Type B pancreatic cell (in vitro differentiated cells): ENCODE measurements around the gene TRAM2. TPM values are rescaled to one million over a fixed set of nuclear protein-coding genes. Genes with fewer than 3 reads are reported as not detected.
A peak's percentile ranks its signal among the peaks of the same experiment; 100 is the strongest.

Source experiments
- DNase-seq: peaks from one replicate; pipeline ENCODE4 v3.0.0; 2021; ENCODE audit warnings: mixed read lengths; ENCODE audit not compliant: unreplicated experiment; ENCODE audit errors: extremely low spot score
- H3K27ac Mint-ChIP-seq: 2 replicates; pipeline ENCODE4 v1.8.0; 2021; ENCODE audit warnings: mild to moderate bottlenecking, mixed read lengths
- H3K27me3 Mint-ChIP-seq: 2 replicates; pipeline ENCODE4 v1.8.0; 2021; ENCODE audit warnings: mixed read lengths
- H3K36me3 Mint-ChIP-seq: 2 replicates; pipeline ENCODE4 v1.8.0; 2021; ENCODE audit warnings: mixed read lengths
- H3K4me1 Mint-ChIP-seq: one replicate; pipeline ENCODE4 v1.8.0; 2021; ENCODE audit warnings: mixed read lengths; ENCODE audit not compliant: unreplicated experiment
- H3K4me3 Mint-ChIP-seq: 2 replicates; pipeline ENCODE4 v1.8.0; 2021; ENCODE audit warnings: mild to moderate bottlenecking, mixed read lengths
- H3K9me3 Mint-ChIP-seq: 2 replicates; pipeline ENCODE4 v1.8.0; 2021; ENCODE audit warnings: mixed read lengths
- total RNA-seq: library from RNA; stranded (reverse); gene quantifications from 2 replicates; pipeline ENCODE4 v1.2.1, GENCODE V29; 2021; ENCODE audit warnings: low replicate concordance
- TF ChIP-seq, protein P1 (sequence below): fragments of 200-600 bp; sonication (generic); conservative IDR thresholded peaks from 2 replicates; pipeline ENCODE4 v1.5.0; 2021; ENCODE audit warnings: antibody characterized with exemption, mild to moderate bottlenecking

The TRAM2 gene
- total RNA-seq, 1 donor from 2014 or later, result 23.0 TPM

DNA sequence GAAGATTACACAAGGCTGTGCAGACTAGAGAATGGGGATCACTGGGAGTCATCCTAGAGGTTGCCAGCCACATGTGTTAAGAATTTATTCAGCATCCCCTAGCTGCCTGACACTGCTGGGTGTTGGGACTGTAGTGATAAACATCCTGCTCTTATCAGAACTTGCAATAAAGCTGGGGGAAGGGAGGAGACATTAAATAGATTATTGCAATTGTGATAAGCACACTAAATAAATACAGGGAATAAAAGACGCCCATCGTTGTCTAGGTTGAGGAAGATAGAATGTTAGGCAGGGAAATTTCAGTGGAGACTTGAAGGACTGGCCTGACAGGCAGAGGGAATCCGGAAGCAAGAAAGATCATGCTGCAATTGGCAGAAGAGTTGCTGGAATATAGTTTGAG, 33.2 kb upstream of the TRAM2 start:
- Mint-ChIP-seq H3K27ac (no peak overlapping the region), H3K4me3 (no peak overlapping the region), H3K27me3 (no peaks in the 10 kb centered on the region), H3K9me3 (no peaks in the 10 kb centered on the region), H3K36me3 (no peaks in the 10 kb centered on the region), H3K4me1 (peaks cover 5% of the 10 kb centered on the region)
- no peak for DNase-seq
- TF ChIP-seq, protein P1, sequence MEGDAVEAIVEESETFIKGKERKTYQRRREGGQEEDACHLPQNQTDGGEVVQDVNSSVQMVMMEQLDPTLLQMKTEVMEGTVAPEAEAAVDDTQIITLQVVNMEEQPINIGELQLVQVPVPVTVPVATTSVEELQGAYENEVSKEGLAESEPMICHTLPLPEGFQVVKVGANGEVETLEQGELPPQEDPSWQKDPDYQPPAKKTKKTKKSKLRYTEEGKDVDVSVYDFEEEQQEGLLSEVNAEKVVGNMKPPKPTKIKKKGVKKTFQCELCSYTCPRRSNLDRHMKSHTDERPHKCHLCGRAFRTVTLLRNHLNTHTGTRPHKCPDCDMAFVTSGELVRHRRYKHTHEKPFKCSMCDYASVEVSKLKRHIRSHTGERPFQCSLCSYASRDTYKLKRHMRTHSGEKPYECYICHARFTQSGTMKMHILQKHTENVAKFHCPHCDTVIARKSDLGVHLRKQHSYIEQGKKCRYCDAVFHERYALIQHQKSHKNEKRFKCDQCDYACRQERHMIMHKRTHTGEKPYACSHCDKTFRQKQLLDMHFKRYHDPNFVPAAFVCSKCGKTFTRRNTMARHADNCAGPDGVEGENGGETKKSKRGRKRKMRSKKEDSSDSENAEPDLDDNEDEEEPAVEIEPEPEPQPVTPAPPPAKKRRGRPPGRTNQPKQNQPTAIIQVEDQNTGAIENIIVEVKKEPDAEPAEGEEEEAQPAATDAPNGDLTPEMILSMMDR, result no peak

DNA sequence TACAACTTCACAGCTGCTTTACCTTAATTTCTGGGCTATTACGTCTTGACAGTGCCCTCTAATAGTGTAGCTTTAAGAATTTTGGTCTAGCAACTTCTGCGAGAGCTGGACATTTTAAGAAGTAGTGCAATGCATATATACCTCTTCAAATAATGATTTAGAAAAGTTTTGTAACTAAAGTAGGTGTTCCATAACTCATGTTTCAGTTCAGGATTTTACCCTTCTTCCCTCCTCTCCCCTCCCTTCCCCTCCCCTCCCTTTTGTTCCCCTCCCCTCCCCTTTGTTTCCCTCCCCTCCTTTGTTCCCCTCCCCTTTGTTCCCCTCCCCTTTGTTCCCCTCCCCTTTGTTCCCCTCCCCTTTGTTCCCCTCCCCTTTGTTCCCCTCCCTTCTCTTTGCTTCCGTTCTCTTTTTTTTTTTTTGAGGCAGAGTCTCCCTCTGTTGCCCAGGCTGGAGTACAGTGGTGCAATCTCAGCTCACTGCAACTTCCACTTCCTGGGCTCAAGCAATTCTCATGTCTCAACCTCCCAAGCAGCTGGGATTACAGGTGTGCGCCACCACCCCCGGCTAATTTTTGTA, 28.8 kb upstream of the TRAM2 start:
- Mint-ChIP-seq H3K36me3 (no peaks in the 10 kb centered on the region), H3K27me3 (peaks cover 3% of the 10 kb centered on the region), H3K4me1 (no peaks in the 10 kb centered on the region), H3K9me3 (no peaks in the 10 kb centered on the region), H3K27ac (no peak overlapping the region), H3K4me3 (no peak overlapping the region)
- DNase-seq, result no peak
- TF ChIP-seq, protein P1, result no peak

DNA sequence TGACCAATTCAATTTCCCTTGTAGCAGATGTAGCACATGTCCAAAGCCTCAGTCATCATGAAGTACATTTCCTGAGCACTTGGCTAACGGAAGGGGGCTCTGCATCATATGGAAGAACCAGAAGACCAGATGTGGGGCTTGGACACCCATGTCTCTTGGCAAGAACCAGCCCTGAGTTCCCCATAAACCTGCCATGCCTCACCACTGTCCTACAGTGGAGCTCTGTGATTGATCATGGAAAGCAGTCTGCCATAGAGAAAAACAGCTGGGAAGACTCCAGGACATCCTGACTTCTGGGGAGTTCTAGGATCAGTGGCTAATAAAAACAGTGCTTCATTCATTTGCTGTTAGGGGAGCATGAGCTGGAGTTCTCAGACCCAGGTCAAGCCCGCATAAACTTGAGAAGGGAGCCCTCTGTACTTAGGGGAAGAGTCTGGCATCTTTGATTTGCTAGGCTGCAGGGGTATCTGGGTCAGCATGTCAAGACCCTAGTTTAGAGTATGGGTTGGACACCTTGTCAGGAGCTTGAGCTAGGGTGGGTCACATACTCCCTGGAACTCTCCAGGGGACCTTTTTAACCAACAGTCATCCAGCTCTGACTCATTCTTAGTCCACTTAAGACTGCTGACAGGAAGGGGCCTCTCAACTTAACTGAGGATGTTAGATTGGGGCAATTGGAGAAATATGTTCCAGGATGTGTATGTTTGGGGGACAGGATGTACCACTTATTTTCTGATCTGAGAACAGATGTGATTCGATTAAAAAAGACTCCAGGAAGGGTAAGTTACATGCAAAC, 26.3 kb upstream of the TRAM2 start:
- H3K27me3 Mint-ChIP-seq, result peaks cover 4% of the 10 kb centered on the region
- H3K36me3 Mint-ChIP-seq, result no peaks in the 10 kb centered on the region
- no peak for DNase-seq
- no peak overlapping the region for H3K27ac Mint-ChIP-seq
- TF ChIP-seq, protein P1, result no peak
- no peaks in the 10 kb centered on the region for H3K9me3 Mint-ChIP-seq
- H3K4me1 Mint-ChIP-seq, result peaks cover 5% of the 10 kb centered on the region
- no peak overlapping the region for H3K4me3 Mint-ChIP-seq

DNA sequence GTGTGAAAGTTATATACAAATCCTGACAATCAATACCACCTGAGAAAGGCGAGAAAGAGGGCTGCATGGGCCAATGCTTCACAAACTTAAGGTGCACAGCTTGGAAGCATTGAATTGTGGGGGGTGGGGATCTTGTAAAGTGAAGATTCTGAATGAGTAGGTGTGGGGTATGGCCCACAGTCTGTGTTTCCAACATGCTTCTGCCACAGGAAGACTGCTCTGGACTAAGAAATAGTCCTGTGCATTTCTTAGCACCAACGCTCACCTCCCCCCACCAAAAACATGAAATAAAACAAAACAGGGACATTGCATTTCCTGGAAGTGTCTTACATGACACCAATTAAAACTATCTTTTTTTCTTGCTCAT, 21.9 kb upstream of the TRAM2 start:
- TF ChIP-seq, protein P1, result no peak

DNA sequence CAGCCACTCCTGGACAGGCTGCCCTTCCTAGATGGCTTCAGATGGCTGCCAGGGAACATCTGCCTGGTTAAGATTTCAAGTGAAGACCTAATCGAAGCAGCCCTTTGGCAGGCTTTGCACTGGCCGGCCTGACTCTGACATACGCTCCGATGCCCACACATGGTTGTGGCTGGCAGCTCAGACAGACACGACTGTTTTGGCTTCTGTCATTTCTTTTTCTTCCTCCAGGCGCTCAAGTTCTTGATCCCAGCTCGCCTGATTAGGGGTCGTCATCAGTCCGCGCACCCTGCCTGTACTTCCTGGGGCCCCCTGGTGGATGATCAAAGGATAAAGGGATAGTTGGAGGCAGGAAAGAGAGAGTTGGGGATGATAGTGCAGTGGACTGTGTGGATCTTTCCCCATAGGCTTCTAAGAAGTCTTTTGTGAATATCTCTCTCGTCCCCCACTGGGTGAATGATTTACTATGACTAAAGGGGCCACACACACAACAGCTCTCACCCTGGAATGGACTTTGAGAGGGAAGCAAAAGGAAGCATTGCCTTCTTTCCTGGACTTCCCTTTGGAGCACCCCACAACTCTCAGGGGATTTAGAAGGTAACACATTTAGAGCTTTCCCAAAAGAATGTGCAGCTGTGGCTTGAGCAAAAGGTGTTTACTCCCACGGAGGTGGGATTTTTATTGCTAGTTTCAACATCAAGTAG, 21.4 kb upstream of the TRAM2 start:
- H3K36me3 Mint-ChIP-seq, result no peaks in the 10 kb centered on the region
- peak overlapping the region; percentile 77 for H3K4me3 Mint-ChIP-seq
- H3K27me3 Mint-ChIP-seq, result peaks cover 5% of the 10 kb centered on the region
- peaks cover 27% of the 10 kb centered on the region for H3K4me1 Mint-ChIP-seq
- H3K27ac Mint-ChIP-seq, result peak overlapping the region; percentile 79
- TF ChIP-seq, protein P1, result peak; percentile 86
- DNase-seq, result no peak
- H3K9me3 Mint-ChIP-seq, result no peaks in the 10 kb centered on the region

More for the DNA sequence above, 21.9 kb upstream of the TRAM2 start:
- Mint-ChIP-seq H3K9me3 (no peaks in the 10 kb centered on the region), H3K4me1 (peaks cover 27% of the 10 kb centered on the region), H3K4me3 (no peak overlapping the region), H3K27ac (peak overlapping the region; percentile 79), H3K36me3 (no peaks in the 10 kb centered on the region), H3K27me3 (peaks cover 5% of the 10 kb centered on the region)
- no peak for DNase-seq
